Liver (tissue), 9 donors: ENCODE measurements around the gene SAMD4B. TPM values are rescaled to one million over a fixed set of nuclear protein-coding genes. Genes with fewer than 3 reads are reported as not detected.

ENCODE experiments used
- DNase-seq: peaks from one replicate; pipeline ENCODE4 v3.0.0-alpha.2; 2017; ENCODE audit warnings: low spot score
- H3K27ac ChIP-seq, 2 donors: one replicate each; pipeline ENCODE4 v1.7.0; 2013; ENCODE audit warnings: inconsistent platforms in 2 of 2, low read length in 2 of 2, control low read depth in 1 of 2, low read depth in 1 of 2, mild to moderate bottlenecking in 1 of 2
- H3K27me3 ChIP-seq, 4 donors: one replicate each; pipeline versions ENCODE4 v1.6.1 to v1.7.0; 2013; ENCODE audit warnings: low read length in 3 of 4, inconsistent platforms in 1 of 4, mild to moderate bottlenecking in 1 of 4, moderate library complexity in 1 of 4; ENCODE audit not compliant: control insufficient read depth in 4 of 4, insufficient read depth in 4 of 4
- H3K36me3 ChIP-seq, 4 donors: one replicate each; pipeline versions ENCODE4 v1.6.1 to v1.7.0; 2013; ENCODE audit warnings: low read length in 3 of 4, mild to moderate bottlenecking in 3 of 4, low read depth in 1 of 4, moderate library complexity in 1 of 4; ENCODE audit not compliant: control insufficient read depth in 4 of 4, insufficient read depth in 3 of 4
- H3K4me1 ChIP-seq, 4 donors: one replicate each; pipeline versions ENCODE4 v1.6.1 to v1.7.0; 2013; ENCODE audit warnings: low read length in 3 of 4, mild to moderate bottlenecking in 3 of 4, moderate library complexity in 1 of 4; ENCODE audit not compliant: control insufficient read depth in 4 of 4, insufficient read depth in 4 of 4
- H3K4me3 ChIP-seq, 3 donors: one replicate each; pipeline versions ENCODE4 v1.6.1 to v1.7.0; 2013; ENCODE audit warnings: low read length in 3 of 3, control low read depth in 1 of 3, low read depth in 1 of 3, mild to moderate bottlenecking in 1 of 3
- H3K9ac ChIP-seq, 2 donors: one replicate each; pipeline ENCODE4 v1.7.0; 2013; ENCODE audit warnings: low read length in 2 of 2, mild to moderate bottlenecking in 2 of 2, moderate library complexity in 2 of 2, control low read depth in 1 of 2, low read depth in 1 of 2
- H3K9me3 ChIP-seq, 4 donors: one replicate each; pipeline versions ENCODE4 v1.6.1 to v1.7.0; 2013; ENCODE audit warnings: low read length in 3 of 4; ENCODE audit not compliant: control insufficient read depth in 4 of 4
- ATF3 ChIP-seq: IDR thresholded peaks from 2 replicates; pipeline ENCODE4 v1.6.1; 2016; ENCODE audit warnings: antibody characterized with exemption
- CTCF ChIP-seq: fragments of 150-350 bp; IDR thresholded peaks from 2 replicates; pipeline ENCODE4 v1.5.1; 2017; ENCODE audit warnings: improper control_type of control experiment, low read depth, low read length; ENCODE audit not compliant: missing input control
- EGR1 ChIP-seq, 2 donors: IDR thresholded peaks; 2 replicates each; pipeline ENCODE4 v1.6.1; 2016 to 2018; ENCODE audit warnings: antibody characterized with exemption in 2 of 2, low read depth in 2 of 2
- FOXA1 ChIP-seq: IDR thresholded peaks from 2 replicates; pipeline ENCODE4 v1.6.1; 2016; ENCODE audit warnings: antibody characterized with exemption
- GABPA ChIP-seq, 2 donors: IDR thresholded peaks in 1 of 2; conservative IDR thresholded peaks in 1 of 2; 2 replicates each; pipeline ENCODE4 v1.6.1; 2016; ENCODE audit warnings: antibody characterized with exemption in 2 of 2, mild to moderate bottlenecking in 1 of 2, moderate library complexity in 1 of 2
- HNF4A ChIP-seq, 2 donors: conservative IDR thresholded peaks; 2 replicates each; pipeline ENCODE4 v1.6.1; 2016; ENCODE audit warnings: antibody characterized with exemption in 2 of 2, mild to moderate bottlenecking in 2 of 2
- HNF4G ChIP-seq: IDR thresholded peaks from 2 replicates; pipeline ENCODE4 v1.6.1; 2016; ENCODE audit warnings: antibody characterized with exemption
- JUND ChIP-seq, 2 donors: IDR thresholded peaks; 2 replicates each; pipeline ENCODE4 v1.6.1; 2016; ENCODE audit warnings: antibody characterized with exemption in 2 of 2
- MAX ChIP-seq: IDR thresholded peaks from 2 replicates; pipeline ENCODE4 v1.6.1; 2016; ENCODE audit warnings: antibody characterized with exemption
- REST ChIP-seq: IDR thresholded peaks from 2 replicates; pipeline ENCODE4 v1.6.1; 2016; ENCODE audit warnings: antibody characterized with exemption, mild to moderate bottlenecking
- SP1 ChIP-seq: IDR thresholded peaks from 2 replicates; pipeline ENCODE4 v1.6.1; 2018; ENCODE audit warnings: antibody characterized with exemption, mild to moderate bottlenecking
- YY1 ChIP-seq: IDR thresholded peaks from 2 replicates; pipeline ENCODE4 v1.6.1; 2016; ENCODE audit warnings: antibody characterized with exemption, mild to moderate bottlenecking
- ZBTB33 ChIP-seq: IDR thresholded peaks from 2 replicates; pipeline ENCODE4 v1.6.1; 2016; ENCODE audit warnings: antibody characterized with exemption
- WGBS: extraction: QIAGEN DNeasy Blood & Tissue Kit; methylation state at CpG from one replicate; pipeline ENCODE4 v1.1.7; 2013; 5-methylcytosine and 5-hydroxymethylcytosine counted together
- polyA plus RNA-seq, 2 donors: library from polyadenylated mRNA; stranded (reverse) in 1 of 2; unstranded in 1 of 2; fragments of 200-250 nt in 1 of 2; fragments of >200 nt in 1 of 2; fragmentation: Nextera tagmentation in 1 of 2; extraction: Ambion mirVana in 1 of 2; gene quantifications; one replicate each; pipeline versions ENCODE4 v1.2.1 to v1.2.3, GENCODE V29; 2013 to 2015
- total RNA-seq, 2 donors: library from RNA; depleted of rRNA; stranded (reverse); fragments of >200 nt; gene quantifications; one replicate each; pipeline ENCODE4 v1.2.3, GENCODE V29; 2014
- donor health status: healthy.
- donor health status: healthy.
- donor health status: healthy.
- donor health status: healthy.
- donor health status: healthy.

Gene SAMD4B
- total and polyA plus RNA-seq, 4 donors: 17.3 to 39.4 (median 30.5) TPM

- no peak for TF ChIP-seq MAX
Observed at GRCh38 chr19:39355253-39355652, 13.0 kb downstream of the SAMD4B start (continued).

- Histone ChIP-seq H3K9me3 (no peaks in the 10 kb centered on the region), H3K27me3 (no peaks in the 10 kb centered on the region), H3K4me3 (no peak overlapping the region), H3K27ac (no peak overlapping the region), H3K36me3 (peaks cover 22 to 72% (median 51%) of the 10 kb centered on the region in 4 donors), H3K4me1 (no peaks in the 10 kb centered on the region), H3K9ac (no peak overlapping the region)
- no peak for TF ChIP-seq GABPA (IDR thresholded peaks at IDR 0.05 in 1 of 2, conservative IDR thresholded peaks at IDR 0.05 in 1 of 2)
- no peak for TF ChIP-seq FOXA1
- no peak for TF ChIP-seq JUND (IDR thresholded peaks at IDR 0.05)
- TF ChIP-seq CTCF: no peak
- no peak for TF ChIP-seq ZBTB33
- no peak for TF ChIP-seq EGR1 (IDR thresholded peaks at IDR 0.05; ENCODE audit: low read depth in 2 of 2)
- no peak for TF ChIP-seq REST
- no peak for TF ChIP-seq ATF3
- TF ChIP-seq HNF4A (conservative IDR thresholded peaks at IDR 0.05): no peak
- no peak for TF ChIP-seq HNF4G
- no peak for TF ChIP-seq SP1
- DNase-seq: no peak
- WGBS: 95% methylated on average over 3 of the region's 3 CpGs
Observed at GRCh38 chr19:39356073-39356472, 13.9 kb downstream of the SAMD4B start.

GRCh38 chr19:39356647-39357046, 14.4 kb downstream of the SAMD4B start:
- no peaks in the 10 kb centered on the region for H3K4me1 ChIP-seq
- no peak for DNase-seq
- H3K9ac ChIP-seq: no peak overlapping the region
- H3K4me3 ChIP-seq: no peak overlapping the region
- TF ChIP-seq YY1 (no peak), CTCF (no peak)
- no peaks in the 10 kb centered on the region for H3K27me3 ChIP-seq
- H3K36me3 ChIP-seq: peaks cover 22 to 72% (median 49%) of the 10 kb centered on the region in 4 donors
- no peaks in the 10 kb centered on the region for H3K9me3 ChIP-seq
- no peak overlapping the region for H3K27ac ChIP-seq
- 91% methylated on average over 18 of the region's 18 CpGs for WGBS
